CMK (cell line): Measurements from ENCODE around the gene RBMS3.
"Not testable (repeated sequence)": the region's sequence is repeated elsewhere in the genome, so short reads cannot be mapped to it uniquely, and the experiment has no call there.

ENCODE experiments used
- DNase-seq: peaks from one replicate; pipeline ENCODE4 v3.0.0-alpha.2; 2010; ENCODE audit warnings: low read depth

Gene RBMS3

DNA sequence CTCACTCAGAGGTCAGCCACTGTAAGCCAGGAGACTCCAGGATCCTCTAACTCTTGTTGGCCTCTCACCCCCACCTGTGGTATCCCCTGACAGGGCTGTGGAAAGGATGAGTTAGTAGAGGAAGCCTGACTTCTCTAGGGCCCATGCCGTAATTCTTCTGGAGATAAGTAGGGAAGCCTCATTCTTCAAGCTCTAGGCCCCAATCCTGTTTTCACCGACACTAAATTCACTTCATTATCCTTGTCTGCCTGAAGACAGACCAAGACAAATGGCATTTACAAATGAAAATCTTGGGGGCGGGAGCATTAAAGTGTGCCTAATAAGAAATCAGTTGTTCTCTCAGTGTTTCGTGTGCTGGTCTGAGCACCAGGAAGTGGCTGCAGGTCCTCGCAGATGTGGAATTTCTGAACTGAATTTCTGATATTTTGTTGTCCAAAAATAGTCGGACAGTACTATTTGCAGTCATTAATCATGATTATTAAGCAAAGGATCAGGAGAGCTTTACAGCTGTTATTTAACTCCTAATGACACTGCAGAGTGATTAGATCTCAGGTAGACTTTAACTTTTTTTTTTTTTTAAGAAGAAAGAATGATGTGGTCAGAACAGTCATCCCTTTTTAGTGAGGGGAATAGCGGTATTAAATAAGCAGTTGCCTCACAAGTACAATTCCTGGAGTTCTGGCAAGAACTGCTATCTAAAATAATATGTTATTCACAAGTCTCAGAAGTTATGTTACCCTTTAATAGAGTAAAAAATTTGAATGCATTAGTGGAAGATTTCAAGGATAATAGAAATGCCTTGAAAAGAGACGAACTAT lies 58.4 kb downstream of the RBMS3 start:
- DNase-seq: no peak

DNA sequence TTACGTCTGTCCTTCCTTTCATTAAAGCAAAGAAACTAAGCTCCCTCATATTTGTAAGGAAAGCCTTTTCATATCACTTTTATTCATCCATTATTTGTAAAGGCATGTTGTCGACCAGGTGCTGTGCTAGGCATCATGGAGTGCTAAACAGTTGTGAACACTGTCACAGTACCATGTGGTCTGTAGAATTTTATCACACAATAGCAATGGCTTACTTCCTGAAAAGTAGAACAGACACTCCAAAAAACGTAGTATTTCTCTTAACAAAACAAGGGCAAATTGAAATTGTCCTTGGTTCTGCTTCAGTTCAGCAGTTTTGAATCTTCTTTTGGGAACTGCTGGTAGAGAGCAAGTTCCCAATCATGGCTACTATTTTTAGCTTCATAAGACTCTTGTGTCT lies 63.3 kb downstream of the RBMS3 start:
- no peak for DNase-seq

DNA sequence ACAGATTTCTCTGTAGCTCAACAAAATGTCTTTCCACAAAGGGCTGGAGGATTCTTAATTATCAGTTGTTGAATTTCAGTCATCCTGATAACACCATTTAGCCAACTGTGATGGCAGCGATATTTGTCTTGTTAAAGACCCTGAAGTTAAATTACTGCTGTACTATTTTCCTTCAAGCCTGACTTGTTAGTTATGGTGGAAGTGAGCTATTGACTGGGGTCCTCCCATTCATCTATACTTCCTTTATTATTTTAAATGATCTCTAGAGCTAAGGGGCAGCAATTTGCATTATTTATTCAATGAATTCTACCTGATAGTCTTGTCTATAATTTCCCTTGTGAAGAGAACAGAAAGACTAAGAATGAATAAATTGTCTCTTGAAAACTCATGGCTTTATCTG lies 64.1 kb downstream of the RBMS3 start:
- no peak for DNase-seq

DNA sequence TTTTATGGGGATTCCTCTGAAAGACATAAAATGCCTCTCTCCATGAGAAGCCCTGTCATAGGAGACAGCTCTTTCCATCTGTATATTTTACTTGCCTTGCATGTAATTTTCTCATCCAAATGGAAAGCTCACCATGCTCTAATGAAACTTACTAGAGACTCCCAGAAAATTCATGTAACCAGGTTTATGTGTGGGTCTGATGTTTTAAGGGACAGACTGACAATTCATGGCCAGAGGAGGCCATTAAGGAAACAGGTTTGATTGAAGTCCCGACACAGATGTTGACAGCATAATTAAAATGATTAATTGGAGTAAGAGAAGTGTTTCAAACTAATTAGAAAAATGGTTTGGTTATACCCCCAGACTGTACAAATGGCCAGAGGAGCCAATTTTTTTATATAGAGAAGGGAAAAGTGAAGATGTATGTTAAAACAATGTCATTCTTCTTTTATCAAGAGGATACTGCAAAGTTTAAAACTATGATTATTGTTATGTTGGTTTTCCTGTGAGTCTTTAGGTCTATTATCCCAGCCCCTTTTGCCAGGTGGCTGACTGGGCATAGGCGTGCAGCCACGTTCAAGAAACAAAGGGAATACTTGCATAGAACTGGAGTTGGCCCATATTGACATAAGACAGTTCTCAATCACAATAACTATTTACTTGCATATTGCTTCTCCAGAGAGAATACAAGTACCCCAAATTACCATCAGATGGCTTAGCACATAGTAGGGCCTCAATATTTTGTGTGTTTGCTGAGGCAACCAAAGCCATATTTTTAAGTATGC lies 64.8 kb downstream of the RBMS3 start:
- DNase-seq: no peak

DNA sequence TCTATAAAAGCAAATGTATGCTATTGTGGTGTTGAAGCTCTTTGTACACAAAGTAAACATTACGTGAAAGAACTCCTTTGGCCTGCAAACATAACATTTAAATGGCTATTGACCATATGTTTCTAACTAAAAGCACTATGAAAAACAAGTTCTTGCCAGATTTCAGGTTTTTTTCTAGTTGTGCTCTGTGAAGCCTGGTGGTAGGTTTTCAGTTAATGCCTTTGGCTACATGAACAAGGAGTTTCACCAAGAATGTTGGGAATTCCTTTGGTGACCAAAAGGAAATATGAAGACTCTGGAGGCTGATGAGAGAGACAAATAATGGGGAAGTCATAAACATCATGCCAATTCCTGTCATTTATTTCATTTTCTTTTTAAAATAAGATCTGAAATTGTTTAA lies 66.0 kb downstream of the RBMS3 start:
- no peak for DNase-seq

DNA sequence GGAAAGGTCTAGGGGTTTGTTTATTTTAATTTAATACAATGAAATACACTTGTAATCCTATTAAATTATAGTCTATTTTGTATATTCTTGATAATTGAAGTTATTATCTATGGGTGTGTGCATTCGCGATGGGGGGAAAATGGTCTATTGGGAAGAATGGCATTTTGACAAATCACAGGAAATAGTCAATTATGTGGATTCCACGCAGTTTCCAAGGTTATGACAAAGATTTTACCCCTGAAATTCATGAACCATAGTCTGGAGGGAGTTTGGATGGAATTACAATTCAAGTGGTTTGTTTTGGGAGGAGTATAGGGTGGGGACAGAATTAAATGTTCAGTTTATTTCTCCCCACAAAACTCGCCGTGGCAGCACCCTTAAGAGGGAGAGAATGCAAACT lies 66.5 kb downstream of the RBMS3 start:
- no peak for DNase-seq

DNA sequence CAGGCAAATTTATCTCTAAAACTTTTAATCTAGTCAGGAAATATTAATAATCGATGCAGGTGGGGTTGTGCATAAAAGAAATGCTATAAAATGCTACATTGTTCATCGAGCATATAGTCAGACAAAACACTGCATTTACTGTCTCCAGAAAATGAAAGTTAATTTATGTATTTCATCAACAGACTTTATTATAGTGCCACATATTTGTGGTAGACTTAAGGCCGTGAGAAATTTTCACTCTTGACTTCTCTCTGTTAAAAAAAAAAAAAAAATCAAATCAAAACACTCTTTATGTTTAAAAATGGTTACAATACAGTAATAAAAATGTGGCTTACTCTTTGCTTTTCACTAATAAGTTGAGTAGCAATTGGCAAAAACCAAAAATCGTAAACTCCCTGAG lies 67.4 kb downstream of the RBMS3 start:
- DNase-seq: no peak

GRCh38 chr3:29349049-29349448 lies 68.2 kb downstream of the RBMS3 start:
- DNase-seq: no peak

GRCh38 chr3:29353807-29354206 lies 72.9 kb downstream of the RBMS3 start:
- DNase-seq: no peak

DNA sequence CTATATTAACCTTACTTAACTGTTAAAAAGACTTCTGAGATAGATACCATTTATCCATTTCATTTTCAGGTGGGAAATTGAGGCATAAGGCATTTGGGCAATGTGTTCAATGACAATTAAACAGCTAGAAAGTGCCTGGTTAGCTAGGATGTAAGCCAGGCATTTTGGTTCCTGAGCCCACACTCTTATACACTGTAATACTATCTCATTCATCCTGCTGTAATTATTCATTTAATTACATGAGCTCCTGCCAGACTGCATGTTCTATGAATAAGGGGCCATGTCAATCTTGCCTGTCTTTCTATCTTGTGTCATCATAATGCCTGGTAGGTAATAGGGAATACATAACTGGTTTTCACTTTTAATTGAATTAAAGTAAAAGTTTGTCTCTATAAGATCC lies 74.0 kb downstream of the RBMS3 start:
- DNase-seq: no peak

GRCh38 chr3:29356062-29356461 lies 75.2 kb downstream of the RBMS3 start:
- no peak for DNase-seq

DNA sequence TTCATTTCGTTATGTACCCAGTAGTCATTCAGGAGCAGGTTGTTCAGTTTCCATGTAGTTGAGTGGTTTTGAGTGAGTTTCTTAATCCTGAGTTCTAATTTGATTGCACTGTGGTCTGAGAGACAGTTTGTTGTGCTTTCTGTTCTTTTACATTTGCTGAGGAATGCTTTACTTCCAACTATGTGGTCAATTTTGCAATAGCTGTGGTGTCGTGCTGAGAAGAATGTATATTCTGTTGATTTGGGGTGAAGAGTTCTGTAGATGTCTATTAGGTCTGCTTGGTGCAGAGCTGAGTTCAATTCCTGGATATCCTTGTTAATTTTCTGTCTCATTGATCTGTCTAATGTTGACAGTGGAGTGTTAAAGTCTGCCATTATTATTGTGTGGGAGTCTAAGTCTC lies 79.4 kb downstream of the RBMS3 start:
- DNase-seq: not testable (repeated sequence)

DNA sequence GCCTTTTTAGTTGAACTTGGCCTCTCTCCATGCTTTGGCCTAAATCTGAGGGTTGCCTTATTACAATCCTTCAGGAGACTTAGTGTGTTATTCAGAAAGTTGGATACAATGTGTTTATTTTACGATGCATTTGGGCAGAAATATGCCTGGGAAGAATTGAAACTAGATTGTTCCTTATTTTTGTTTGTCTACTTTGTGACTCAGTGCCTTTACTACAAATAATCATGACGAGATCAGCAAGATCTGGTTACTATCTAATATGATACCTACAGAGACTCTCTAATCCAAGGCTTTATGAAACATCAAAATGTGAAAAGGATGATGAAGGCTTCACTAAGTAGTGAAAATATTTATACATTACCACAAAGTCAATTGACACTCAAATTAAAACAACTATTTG lies 82.2 kb downstream of the RBMS3 start:
- no peak for DNase-seq

GRCh38 chr3:29370021-29370420 lies 89.2 kb downstream of the RBMS3 start:
- DNase-seq: no peak

DNA sequence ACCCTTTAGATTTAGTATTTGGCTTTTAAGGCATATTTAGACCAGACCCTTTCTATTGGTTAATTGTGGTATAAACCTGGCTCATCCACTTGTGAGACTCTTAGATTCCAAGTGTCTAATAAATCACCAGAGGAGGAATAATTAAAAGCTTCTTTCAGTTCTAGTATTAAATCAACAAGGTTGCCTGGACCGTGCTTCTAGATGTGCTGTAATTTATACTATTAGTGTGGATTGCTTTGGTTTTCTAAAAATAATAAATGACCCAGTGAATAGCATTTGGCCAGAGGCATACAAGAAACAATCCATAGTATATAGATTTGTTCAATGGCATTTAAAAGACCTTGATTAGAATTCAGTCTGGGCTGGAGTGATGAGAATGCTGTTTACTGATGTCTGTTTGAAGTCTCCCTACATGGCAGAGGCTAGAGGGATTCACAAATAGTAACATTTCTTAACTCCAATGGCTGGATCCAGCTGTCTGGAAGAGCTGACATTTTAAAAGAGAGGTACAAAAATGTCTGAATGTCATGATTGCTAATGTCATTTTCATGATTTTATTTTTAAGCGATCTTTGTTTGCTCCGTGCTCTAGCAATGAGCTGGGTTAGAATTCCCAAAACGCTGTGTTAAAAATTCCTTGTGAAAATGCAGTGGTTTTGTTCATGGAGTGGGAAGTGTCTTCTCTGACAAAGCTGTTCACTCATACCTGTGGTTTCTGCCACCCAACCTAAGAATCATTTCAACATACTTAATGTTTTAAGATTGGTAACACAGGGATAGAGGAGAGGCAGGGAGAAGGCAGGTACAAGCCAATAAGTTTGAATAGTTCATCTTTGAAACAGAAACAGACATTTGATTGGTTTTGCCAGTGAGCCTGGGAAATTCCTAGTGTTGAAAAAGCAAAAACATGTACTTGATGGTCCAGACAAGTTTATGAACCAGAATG lies 89.9 kb downstream of the RBMS3 start:
- no peak for DNase-seq

DNA sequence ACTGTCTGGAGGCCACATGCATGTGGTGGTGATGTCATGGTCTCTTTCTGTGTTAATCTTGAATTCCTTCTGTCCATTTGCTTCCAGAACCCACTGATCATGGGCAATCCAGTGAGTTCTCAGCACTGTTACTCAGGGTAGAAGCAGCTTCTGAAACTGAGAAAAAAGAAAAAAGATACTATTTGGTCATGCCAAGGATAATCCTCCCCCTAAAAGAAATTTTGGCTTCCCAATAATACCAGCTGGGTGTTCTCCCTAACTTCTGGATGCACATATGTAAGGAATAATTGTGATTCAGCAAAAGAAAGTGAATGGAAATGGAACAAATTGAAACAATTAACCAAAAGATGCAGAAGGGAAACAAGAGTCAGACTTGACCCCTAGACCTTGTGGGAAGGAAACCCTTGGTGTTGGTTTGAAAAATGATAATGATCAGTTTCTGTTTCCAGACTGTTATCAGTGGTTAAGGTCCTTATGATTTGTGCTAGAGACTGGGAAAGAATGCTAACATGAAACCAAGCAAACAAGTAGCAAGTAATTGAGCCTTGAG lies 92.3 kb downstream of the RBMS3 start:
- DNase-seq: no peak

GRCh38 chr3:29374226-29374625 lies 93.4 kb downstream of the RBMS3 start:
- no peak for DNase-seq

DNA sequence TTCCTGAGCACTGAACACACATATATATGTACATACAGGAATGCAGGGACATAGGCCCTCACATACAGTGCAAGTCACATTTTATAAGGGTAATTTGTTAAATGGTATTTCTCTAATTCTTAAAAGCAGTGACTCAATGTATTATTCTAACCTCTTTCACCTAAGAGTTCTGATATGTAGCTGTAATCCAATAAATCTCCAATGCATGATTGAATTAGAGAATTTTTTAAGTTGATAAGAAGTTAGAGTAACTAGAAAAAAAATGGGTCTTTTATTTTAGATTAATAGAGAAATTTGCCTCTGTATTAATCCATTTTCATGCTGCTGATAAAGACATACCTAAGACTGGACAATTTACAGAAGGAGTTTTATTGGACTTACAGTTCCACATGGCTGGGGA lies 98.2 kb downstream of the RBMS3 start:
- DNase-seq: no peak

DNA sequence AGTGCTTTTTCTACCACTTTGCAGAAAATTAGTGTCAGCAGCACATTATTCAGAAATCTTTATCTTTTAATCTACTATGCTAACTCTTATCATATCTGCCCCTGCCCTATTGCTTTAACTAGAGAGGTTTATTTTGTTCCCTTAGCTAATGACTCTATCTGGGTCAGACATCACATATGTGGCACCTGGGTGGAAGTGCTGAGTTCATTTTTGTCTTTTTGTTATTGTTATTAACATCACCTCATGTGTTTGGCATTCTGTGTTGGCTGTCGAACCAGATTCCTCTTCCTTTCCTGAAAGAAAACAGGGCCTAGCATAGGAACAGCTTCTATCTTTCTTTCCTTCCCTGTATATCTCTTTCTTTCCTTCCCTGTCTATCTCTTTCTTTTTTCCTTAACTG lies 100.7 kb downstream of the RBMS3 start:
- no peak for DNase-seq

DNA sequence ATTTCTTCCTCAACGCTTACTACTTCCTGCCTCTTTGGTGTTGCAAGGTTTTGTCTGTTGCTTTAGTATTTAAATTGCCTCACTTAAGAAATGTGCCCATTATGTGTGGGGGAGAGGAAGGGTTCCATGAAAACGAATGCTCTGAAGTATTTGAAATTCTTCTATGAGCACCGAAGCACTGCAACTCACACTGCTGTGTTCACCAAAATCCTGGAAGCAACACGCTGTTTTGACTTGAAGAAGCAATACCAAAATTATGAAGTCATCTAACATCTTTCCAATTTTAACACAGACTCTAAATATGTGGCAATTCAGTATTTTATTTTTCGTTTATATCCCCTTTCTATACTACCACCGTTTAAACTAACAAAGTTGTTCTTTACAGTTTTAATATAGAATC lies 101.5 kb downstream of the RBMS3 start:
- DNase-seq: no peak

DNA sequence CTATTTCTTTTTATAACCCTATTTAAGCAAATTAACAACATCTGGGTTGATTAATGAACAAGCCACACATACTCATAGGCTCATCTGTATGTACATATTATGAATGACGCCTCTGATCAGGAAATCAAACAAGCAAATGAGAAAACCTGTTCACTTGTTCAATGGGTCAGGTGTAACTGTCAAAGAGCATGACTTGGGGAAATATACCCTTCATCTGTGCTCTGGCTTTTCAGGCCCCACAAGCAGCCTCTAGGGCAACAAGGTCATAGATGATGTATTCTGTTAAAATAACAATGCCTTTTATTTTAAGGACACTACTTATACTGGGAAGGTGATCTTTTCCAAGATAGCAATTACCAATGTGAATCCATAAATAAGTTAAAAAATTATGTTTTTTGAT lies 102.0 kb downstream of the RBMS3 start:
- DNase-seq: no peak

GRCh38 chr3:29384640-29385039 lies 103.8 kb downstream of the RBMS3 start:
- DNase-seq: no peak
